KMS-11 (cell line): ENCODE measurements around the gene ABCD2.

Experiments used
- H2AFZ ChIP-seq: fragments of 200-600 bp; sonication (generic); 2 replicates; pipeline ENCODE4 v1.6.1; 2016; ENCODE audit warnings: antibody characterized with exemption, mixed run types, low read depth
- H3K27ac ChIP-seq: fragments of 200-600 bp; sonication (generic); 2 replicates; pipeline ENCODE4 v1.6.1; 2016; ENCODE audit warnings: mild to moderate bottlenecking, mixed run types
- H3K27me3 ChIP-seq: fragments of 200-600 bp; sonication (generic); 2 replicates; pipeline ENCODE4 v1.6.1; 2017; ENCODE audit warnings: mild to moderate bottlenecking, low read depth, mixed run types, moderate library complexity; ENCODE audit not compliant: insufficient read depth
- H3K36me3 ChIP-seq: fragments of 200-600 bp; sonication (generic); 2 replicates; pipeline ENCODE4 v1.6.1; 2017; ENCODE audit warnings: mild to moderate bottlenecking, mixed run types; ENCODE audit not compliant: insufficient read depth
- H3K4me1 ChIP-seq: fragments of 200-600 bp; sonication (generic); 2 replicates; pipeline ENCODE4 v1.6.1; 2016; ENCODE audit warnings: mild to moderate bottlenecking, low read depth, mixed run types; ENCODE audit not compliant: poor library complexity, severe bottlenecking
- H3K4me2 ChIP-seq: fragments of 200-600 bp; sonication (generic); 2 replicates; pipeline ENCODE4 v1.7.0; 2016; ENCODE audit warnings: mild to moderate bottlenecking, mixed run types
- H3K4me3 ChIP-seq: fragments of 200-600 bp; sonication (generic); IDR thresholded peaks from 2 replicates; pipeline ENCODE4 v1.6.1; 2017; ENCODE audit warnings: low read depth, low read length, mixed read lengths; ENCODE audit not compliant: insufficient read depth
- H3K79me2 ChIP-seq: fragments of 200-600 bp; sonication (generic); 2 replicates; pipeline ENCODE4 v1.6.1; 2016; ENCODE audit warnings: low read depth, mixed run types; ENCODE audit not compliant: insufficient read depth
- H3K9ac ChIP-seq: fragments of 200-600 bp; sonication (generic); 2 replicates; pipeline ENCODE4 v1.6.1; 2016; ENCODE audit warnings: mild to moderate bottlenecking, mixed run types
- H4K20me1 ChIP-seq: fragments of 200-600 bp; sonication (generic); 2 replicates; pipeline ENCODE4 v1.6.1; 2016; ENCODE audit warnings: mild to moderate bottlenecking, mixed run types; ENCODE audit not compliant: insufficient read depth
- CTCF ChIP-seq: fragments of 200-600 bp; sonication (generic); conservative IDR thresholded peaks from 2 replicates; pipeline ENCODE4 v1.6.1; 2017; ENCODE audit warnings: low read depth, mild to moderate bottlenecking, antibody characterized with exemption, low read length, moderate library complexity, mixed read lengths

ABCD2 gene

GRCh38 chr12:39575498-39575875 is 44.1 kb downstream of the ABCD2 start:
- no peak for TF ChIP-seq CTCF
- Histone ChIP-seq H3K27me3 (no peaks in the 10 kb centered on the region), H4K20me1 (no peaks in the 10 kb centered on the region), H2AFZ (no peak overlapping the region), H3K4me1 (no peaks in the 10 kb centered on the region), H3K4me2 (no peak overlapping the region), H3K27ac (no peak overlapping the region), H3K36me3 (no peaks in the 10 kb centered on the region), H3K4me3 (no peak overlapping the region), H3K79me2 (no peaks in the 10 kb centered on the region), H3K9ac (no peak overlapping the region)

- Histone ChIP-seq H3K4me2 (no peak overlapping the region), H3K27ac (no peak overlapping the region), H3K9ac (no peak overlapping the region), H3K36me3 (no peaks in the 10 kb centered on the region), H2AFZ (no peak overlapping the region), H3K4me3 (no peak overlapping the region), H3K79me2 (no peaks in the 10 kb centered on the region), H3K27me3 (no peaks in the 10 kb centered on the region), H3K4me1 (no peaks in the 10 kb centered on the region), H4K20me1 (no peaks in the 10 kb centered on the region)
- TF ChIP-seq CTCF, result no peak
Measured at GRCh38 chr12:39574785-39575497, 44.7 kb downstream of the ABCD2 start.

GRCh38 chr12:39574378-39574777 is 45.2 kb downstream of the ABCD2 start:
- H3K4me3 ChIP-seq, result no peak overlapping the region
- no peak overlapping the region for H3K9ac ChIP-seq
- no peaks in the 10 kb centered on the region for H4K20me1 ChIP-seq
- no peak overlapping the region for H3K4me2 ChIP-seq
- TF ChIP-seq CTCF, result no peak
- H3K4me1 ChIP-seq, result no peaks in the 10 kb centered on the region
- no peak overlapping the region for H2AFZ ChIP-seq
- H3K27me3 ChIP-seq, result no peaks in the 10 kb centered on the region
- no peak overlapping the region for H3K27ac ChIP-seq
- no peaks in the 10 kb centered on the region for H3K36me3 ChIP-seq
- no peaks in the 10 kb centered on the region for H3K79me2 ChIP-seq

GRCh38 chr12:39573971-39574370 is 45.6 kb downstream of the ABCD2 start:
- no peaks in the 10 kb centered on the region for H3K4me1 ChIP-seq
- H3K27me3 ChIP-seq, result no peaks in the 10 kb centered on the region
- no peak for TF ChIP-seq CTCF
- H3K4me2 ChIP-seq, result no peak overlapping the region
- H3K4me3 ChIP-seq, result no peak overlapping the region
- no peaks in the 10 kb centered on the region for H3K36me3 ChIP-seq
- no peak overlapping the region for H2AFZ ChIP-seq
- H3K27ac ChIP-seq, result no peak overlapping the region
- no peaks in the 10 kb centered on the region for H3K79me2 ChIP-seq
- H3K9ac ChIP-seq, result no peak overlapping the region
- H4K20me1 ChIP-seq, result no peaks in the 10 kb centered on the region
